Esophagus mucosa (tissue), 1 donor: ENCODE measurements around the gene ZNF710. TPM values are rescaled to one million over a fixed set of nuclear protein-coding genes. Genes with fewer than 3 reads are reported as not detected.
A peak's percentile ranks its signal among the peaks of the same experiment; 100 is the strongest.

ENCODE experiments used
- ATAC-seq: fragments of 200-7000 bp; cut with Tn5 transposase; one replicate; pipeline ENCODE4 v1.9.1; 2020
- total RNA-seq: library from RNA; stranded (reverse); gene quantifications from one replicate; pipeline ENCODE4 v1.2.4, GENCODE V29; 2023
- donor health status: DM: yes; HTN: yes; CAD: no.

Gene ZNF710
- total RNA-seq, 1 donor from 2014 or later: 27.9 TPM

- no peak for ATAC-seq
These were observed 39.5 kb downstream of the ZNF710 start for GRCh38 chr15:90040618-90041017.

DNA sequence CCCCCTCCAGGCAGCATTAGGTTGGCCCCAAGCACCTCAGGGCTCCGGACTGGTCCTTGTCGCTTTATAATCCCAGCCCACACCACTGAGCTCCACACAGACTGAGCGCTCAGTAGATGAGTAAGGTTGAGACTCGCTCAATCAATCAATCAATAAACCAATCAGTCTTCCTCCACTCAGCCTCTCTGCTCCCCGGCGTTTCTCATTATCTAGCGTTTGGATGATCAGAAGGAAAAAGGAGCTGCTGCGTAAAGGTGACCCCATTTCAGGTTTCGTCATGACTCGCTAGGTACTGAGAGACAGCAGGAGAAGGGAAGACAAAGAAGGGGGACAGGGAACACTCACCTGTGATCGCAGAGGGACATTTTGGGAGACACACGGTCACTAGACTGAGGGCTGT, 41.2 kb downstream of the ZNF710 start:
- ATAC-seq: no peak

GRCh38 chr15:90042766-90043529, 41.8 kb downstream of the ZNF710 start:
- no peak for ATAC-seq

DNA sequence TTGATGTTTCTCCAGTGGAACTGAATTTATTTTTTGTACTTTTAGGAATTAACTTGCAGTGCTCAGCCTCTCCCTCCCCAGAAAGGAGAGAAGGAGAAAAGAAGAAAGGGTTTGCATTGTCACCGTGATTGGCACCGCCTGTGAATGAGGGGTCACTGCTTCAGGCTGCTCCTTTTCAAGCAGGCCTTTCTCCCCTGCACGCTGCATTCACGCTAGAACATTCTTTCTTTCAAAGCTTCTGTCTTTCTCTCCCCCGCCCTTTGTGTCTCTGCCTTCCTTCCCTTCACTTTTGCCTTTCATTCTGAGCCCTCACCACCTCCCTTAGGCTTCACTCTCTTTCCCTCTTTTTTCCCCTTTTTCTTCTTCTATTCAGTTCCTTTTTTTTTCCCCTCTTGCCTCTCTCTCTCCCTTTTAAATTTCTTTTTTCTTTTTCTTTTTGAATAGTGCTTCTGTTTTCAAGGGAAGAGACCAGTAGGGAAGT, 42.4 kb downstream of the ZNF710 start:
- ATAC-seq: no peak

DNA sequence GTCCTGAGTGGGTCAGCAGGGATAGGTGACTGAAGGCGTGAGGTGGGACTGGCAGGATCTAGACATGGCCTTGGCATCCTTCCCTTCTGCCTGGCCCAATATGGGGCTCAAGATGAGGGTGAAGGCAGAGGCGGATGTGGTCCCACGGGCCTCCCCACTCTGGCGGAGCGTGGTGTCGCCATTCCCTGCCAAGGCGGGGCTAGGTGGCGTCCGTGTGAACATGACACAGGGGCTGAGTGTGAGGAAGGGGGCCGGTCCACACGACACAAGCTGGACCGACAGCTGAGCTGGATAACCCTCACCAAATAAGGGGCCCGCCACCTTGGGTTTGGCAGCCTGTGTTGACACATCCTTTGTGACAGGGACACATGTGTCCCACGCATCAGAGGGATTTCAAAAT, 43.1 kb downstream of the ZNF710 start:
- no peak for ATAC-seq

- no peak for ATAC-seq
These were observed 43.8 kb downstream of the ZNF710 start for GRCh38 chr15:90044916-90045371.

GRCh38 chr15:90046289-90046688, 45.2 kb downstream of the ZNF710 start:
- ATAC-seq: peak; percentile 17

- peak; percentile 91 for ATAC-seq
These were observed 45.8 kb downstream of the ZNF710 start for GRCh38 chr15:90046911-90047392.

DNA sequence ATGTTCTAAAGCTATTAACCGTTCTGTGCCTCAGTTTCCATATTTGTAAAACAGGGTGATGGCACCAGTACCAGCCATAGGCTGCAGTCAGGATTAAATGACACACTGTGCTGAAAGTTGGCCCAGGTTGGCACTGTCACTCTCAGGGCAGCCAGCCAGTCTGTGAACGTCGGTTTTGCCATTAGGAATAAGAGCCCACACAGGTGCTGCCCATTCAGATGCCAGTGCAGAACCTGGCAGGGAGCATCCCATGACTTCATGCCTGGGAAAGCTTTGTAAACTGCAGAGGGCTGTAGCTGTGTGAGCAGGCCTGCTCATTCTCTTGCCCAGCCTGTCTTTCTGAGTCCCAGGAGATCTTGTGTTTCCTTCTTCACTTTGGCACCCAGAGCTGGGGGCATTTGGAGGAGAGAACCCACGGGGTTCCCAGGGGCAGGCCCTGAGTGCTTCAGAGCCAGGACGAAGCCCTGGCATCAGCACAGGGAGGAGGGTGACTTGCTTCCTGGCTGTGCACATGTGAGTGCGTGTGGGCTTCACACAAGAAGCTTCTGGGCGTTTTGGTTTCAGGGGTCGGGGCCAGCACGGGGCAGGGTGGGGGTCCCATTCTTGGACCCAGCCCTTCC, 46.9 kb downstream of the ZNF710 start:
- ATAC-seq: no peak

DNA sequence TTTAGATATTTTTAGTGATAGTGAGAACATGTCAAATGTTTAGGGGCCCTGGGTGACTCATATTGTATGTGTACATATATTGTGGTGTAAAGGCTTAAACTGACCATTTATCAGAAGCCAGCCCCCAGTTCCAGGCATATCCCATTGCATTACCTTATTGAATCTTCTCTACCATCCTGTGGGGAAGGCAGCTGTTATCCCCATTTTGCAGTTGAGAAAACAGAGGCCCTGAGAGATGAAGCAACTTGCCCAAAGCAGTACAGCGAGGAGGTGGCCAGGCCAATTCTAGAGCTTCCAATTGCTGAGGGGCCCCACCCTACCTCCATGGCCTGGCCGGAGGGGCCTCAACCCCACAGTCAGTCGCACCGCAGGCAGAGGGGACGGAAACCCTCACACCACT, 47.9 kb downstream of the ZNF710 start:
- ATAC-seq: no peak

GRCh38 chr15:90049666-90050604, 48.8 kb downstream of the ZNF710 start:
- ATAC-seq: no peak

- ATAC-seq: no peak
These were observed 50.8 kb downstream of the ZNF710 start for GRCh38 chr15:90051874-90052273.

DNA sequence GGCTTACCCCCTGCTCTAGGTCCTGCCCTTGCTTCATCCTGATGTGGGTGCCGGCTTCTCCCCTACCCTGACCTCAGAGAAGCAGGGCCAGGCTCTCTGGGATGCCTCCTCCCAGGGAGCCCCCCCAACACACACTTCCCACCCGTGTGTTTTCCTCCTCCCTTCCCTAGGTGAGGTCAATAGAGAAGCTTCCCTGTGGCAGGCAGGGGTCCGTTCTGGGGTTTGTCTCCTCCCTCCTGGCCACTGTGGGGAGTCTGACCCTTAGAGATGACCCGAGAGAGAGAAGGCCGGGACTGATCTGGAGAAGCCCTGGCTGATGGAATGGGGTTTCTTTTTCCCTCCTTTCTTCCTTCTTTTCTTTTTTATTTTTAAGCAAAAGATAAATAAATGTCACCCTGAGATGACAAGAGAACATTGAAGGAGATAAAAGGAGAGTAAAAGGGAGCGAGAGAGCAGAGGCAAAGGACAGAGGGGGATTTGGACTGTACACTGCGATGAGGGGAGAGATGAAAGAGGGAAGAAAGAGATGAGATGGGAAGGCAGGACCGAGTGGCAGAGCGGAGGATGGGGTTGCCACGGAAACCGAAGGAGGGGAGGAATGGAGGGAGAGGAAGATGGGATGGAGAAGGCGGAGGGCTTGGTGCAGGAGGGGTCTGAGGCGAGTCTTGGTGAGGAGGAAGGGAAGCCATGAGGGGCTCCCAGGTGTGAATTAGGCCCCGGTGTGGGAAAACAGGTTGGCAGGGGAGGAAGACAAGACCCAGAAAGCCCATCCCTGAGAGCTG, 52.8 kb downstream of the ZNF710 start:
- ATAC-seq: no peak

GRCh38 chr15:90054618-90055097, 53.5 kb downstream of the ZNF710 start:
- ATAC-seq: no peak

- ATAC-seq: peak; percentile 31
These were observed 54.1 kb downstream of the ZNF710 start for GRCh38 chr15:90055182-90055581.

GRCh38 chr15:90056529-90056928, 55.4 kb downstream of the ZNF710 start:
- ATAC-seq: no peak

GRCh38 chr15:90058308-90058707, 57.2 kb downstream of the ZNF710 start:
- no peak for ATAC-seq

DNA sequence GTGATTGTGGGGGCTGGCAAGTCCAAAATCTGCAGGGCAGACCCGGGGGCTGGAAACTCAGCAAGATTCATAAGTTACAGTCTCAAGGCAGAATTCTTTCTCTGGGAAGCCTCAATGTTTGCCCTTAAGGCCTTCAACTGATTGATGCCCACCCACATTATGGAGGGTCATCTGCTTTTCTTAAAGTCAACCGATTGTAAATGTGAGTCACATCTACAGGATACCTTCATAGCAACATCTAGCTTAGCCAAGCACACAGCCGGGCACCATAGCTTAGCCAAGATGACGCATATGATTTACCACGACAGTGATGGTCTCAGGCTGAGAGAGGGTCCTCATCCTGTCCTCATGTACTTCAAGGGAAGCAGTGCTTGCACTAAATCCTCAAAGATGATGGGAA, 57.7 kb downstream of the ZNF710 start:
- ATAC-seq: no peak

DNA sequence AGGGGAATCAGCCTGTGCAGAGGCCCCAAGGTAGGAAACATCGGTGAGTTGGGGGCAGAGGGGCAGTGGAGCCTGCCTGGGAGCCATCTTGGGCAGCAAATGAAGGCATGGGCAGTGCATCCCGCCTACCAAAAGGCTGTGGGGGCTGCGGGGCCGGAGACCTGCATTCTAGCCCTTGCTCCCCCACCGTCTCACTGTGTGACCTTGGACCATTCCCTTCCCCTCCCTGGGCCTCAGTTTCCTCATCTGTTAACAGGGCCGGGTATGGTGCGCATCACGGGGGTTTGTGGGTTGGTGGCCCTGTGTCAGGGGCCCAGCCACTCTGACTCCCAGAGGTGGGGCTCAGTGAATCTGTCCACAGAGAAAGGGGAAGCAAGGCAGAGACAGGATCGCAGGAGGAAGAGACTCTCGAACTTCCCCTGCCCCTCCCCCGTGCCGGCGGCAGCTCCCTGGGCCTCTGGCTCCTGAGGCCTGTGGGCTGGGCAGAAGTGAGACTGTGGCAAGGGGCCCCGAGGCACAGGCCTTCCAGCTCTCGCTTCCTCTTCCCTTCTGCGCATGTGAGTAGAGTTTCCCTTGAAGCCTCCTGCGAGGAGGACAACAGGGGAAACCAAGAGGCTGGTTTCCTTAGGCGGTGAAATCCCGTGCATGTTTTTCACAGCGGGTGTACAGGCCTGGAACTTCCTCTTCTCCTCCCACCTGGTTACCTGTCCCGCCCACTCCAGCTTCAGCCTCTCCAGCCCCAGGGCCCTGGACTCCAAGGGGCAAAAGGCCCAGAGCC, 58.3 kb downstream of the ZNF710 start:
- peak; percentile 30 for ATAC-seq

DNA sequence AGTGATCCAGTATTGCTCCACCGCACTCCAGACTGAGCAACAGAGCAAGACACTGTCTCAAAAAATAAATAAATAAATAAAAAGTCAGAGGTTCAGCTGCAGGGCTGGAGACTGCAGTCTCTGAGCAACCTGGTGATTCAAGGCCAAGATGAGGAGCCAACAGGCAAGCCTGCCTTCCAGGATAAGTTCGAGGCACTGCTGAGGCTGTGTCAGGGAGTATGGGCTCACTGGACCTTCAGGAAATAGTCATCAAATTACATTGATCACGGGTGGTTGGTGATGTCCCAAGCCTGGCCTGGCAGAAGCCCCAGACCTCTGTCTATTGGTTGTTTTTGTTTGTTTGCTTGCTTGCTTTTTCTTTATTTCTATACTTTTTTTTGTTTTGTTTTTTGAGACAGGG, 59.7 kb downstream of the ZNF710 start:
- ATAC-seq: no peak

DNA sequence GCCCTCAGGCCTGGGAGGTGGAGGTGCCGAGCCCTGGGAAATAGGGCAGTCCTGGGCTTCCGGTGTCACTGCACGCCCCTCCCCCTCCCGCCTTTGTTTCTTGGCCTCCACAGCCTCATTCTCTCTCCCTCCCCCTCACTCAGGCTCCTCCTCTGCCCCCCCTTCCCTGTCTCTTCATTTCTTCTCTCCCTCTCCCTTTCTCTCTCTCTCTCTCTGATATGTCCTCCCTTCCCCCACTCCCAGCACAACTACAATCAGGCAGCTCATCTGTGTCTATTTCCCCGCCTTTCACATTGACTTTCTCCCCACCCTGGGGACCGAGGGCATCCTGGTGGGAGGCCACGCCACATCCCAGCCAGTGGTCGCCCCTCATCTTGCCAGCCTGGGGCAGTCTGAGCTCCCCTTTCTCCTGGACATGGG, 60.9 kb downstream of the ZNF710 start:
- peak; percentile 64 for ATAC-seq
